ENCODE results near the gene DGKI.

GRCh38 chr7:137869260-137869659 lies 22.5 kb upstream of the DGKI start:
- no peak for TF ChIP-seq CTCF (IDR thresholded peaks at IDR 0.05)
- no peak for TF ChIP-seq REST (IDR thresholded peaks at IDR 0.05; ENCODE audit: insufficient read depth in 1 of 2, low read depth in 2 of 2, low read length in 1 of 2)
